IMR-90 (cell line): Measurements from ENCODE around the gene LYSMD3. TPM values are rescaled to one million over a fixed set of nuclear protein-coding genes. Genes with fewer than 3 reads are reported as not detected.

Experiments used
- ATAC-seq: fragments of 200-7000 bp; cut with Tn5 transposase; 2 replicates; pipeline ENCODE4 v1.9.1; 2020; ENCODE audit warnings: low read depth, mild to moderate bottlenecking, moderate library complexity
- BruUV-seq: library from RNA; stranded (reverse); fragments of 400-500 nt; replicated peaks from 2 replicates; lab custom pipeline; 2021; lab: Mats Ljungman, UMichigan
- CTCF ChIA-PET: fragments of 300-600 bp; formaldehyde crosslinking; extraction: SDS; loops from one replicate; lab custom pipeline; 2021; ENCODE audit warnings: antibody characterized with exemption; lab: Yijun Ruan, JAX
- POLR2A ChIA-PET: fragments of 300-600 bp; sonication (Branson Sonifier 250); formaldehyde crosslinking; loops from one replicate; lab custom pipeline; 2022; ENCODE audit warnings: antibody characterized with exemption; ENCODE audit not compliant: unreplicated experiment; lab: Charles Lee
- DNase-seq: peaks from one replicate; pipeline ENCODE4 v3.0.0; 2013
- H2AFZ ChIP-seq: replicated peaks from 2 replicates; pipeline ENCODE3; 2013; ENCODE audit warnings: low read length, mild to moderate bottlenecking; ENCODE audit not compliant: poor library complexity
- H2AK5ac ChIP-seq: 2 replicates; pipeline ENCODE4 v1.6.1; 2013; ENCODE audit warnings: low read depth, low read length, inconsistent platforms
- H2AK9ac ChIP-seq: replicated peaks from 2 replicates; pipeline ENCODE3; 2013; ENCODE audit warnings: mild to moderate bottlenecking, low read depth, low read length, moderate library complexity; ENCODE audit not compliant: poor library complexity
- H2BK120ac ChIP-seq: 2 replicates; pipeline ENCODE4 v1.6.1; 2013; ENCODE audit warnings: low read depth, low read length, inconsistent platforms
- H2BK15ac ChIP-seq: 3 replicates; pipeline ENCODE4 v1.6.1; 2013; ENCODE audit warnings: low read depth, low read length, inconsistent platforms
- H2BK20ac ChIP-seq: 2 replicates; pipeline ENCODE4 v1.6.1; 2013; ENCODE audit warnings: low read depth, mild to moderate bottlenecking, inconsistent platforms, low read length, moderate library complexity
- H2BK5ac ChIP-seq: 2 replicates; pipeline ENCODE4 v1.6.1; 2013; ENCODE audit warnings: mild to moderate bottlenecking, low read depth, low read length, inconsistent platforms; ENCODE audit not compliant: poor library complexity, severe bottlenecking
- H3K14ac ChIP-seq: replicated peaks from 2 replicates; pipeline ENCODE4 v1.6.1; 2013; ENCODE audit warnings: low read depth, low read length, inconsistent platforms
- H3K18ac ChIP-seq: 2 replicates; pipeline ENCODE4 v1.6.1; 2013; ENCODE audit warnings: low read depth, low read length, control low read depth
- H3K23ac ChIP-seq: 2 replicates; pipeline ENCODE4 v1.6.1; 2013; ENCODE audit warnings: low read depth, low read length, inconsistent platforms
- H3K27ac ChIP-seq: 2 replicates; pipeline ENCODE4 v1.5.1; 2013; ENCODE audit warnings: mild to moderate bottlenecking, control low read depth, low read length; ENCODE audit not compliant: insufficient read depth
- H3K27me3 ChIP-seq: 2 replicates; pipeline ENCODE4 v1.6.1; 2013; ENCODE audit warnings: low read length; ENCODE audit not compliant: control insufficient read depth, insufficient read depth
- H3K36me3 ChIP-seq: 2 replicates; pipeline ENCODE4 v1.6.1; 2013; ENCODE audit warnings: low read length, mixed read lengths; ENCODE audit not compliant: control insufficient read depth, insufficient read depth
- H3K4ac ChIP-seq: 2 replicates; pipeline ENCODE4 v1.6.1; 2013; ENCODE audit warnings: low read depth, low read length, inconsistent platforms
- H3K4me1 ChIP-seq: 2 replicates; pipeline ENCODE4 v1.6.1; 2013; ENCODE audit warnings: low read length, mixed read lengths; ENCODE audit not compliant: control insufficient read depth, insufficient read depth
- H3K4me2 ChIP-seq: 2 replicates; pipeline ENCODE4 v1.6.1; 2013; ENCODE audit warnings: low read depth, mild to moderate bottlenecking, control low read depth, low read length, moderate library complexity
- H3K4me3 ChIP-seq: 2 replicates; pipeline ENCODE4 v1.5.1; 2013; ENCODE audit warnings: low read depth, mild to moderate bottlenecking, control low read depth, low read length, moderate library complexity; ENCODE audit not compliant: insufficient read depth
- H3K56ac ChIP-seq: 2 replicates; pipeline ENCODE4 v1.6.1; 2013; ENCODE audit warnings: low read length, inconsistent platforms; ENCODE audit not compliant: insufficient read depth; ENCODE audit errors: extremely low read depth
- H3K79me1 ChIP-seq, 2 experiments: 2 replicates each; pipeline ENCODE4 v1.6.1; 2013; ENCODE audit warnings: low read length in 2 of 2, inconsistent platforms in 1 of 2, low read depth in 1 of 2
- H3K9ac ChIP-seq: 2 replicates; pipeline ENCODE4 v1.6.1; 2013; ENCODE audit warnings: low read depth, low read length, control low read depth
- H3K9me1 ChIP-seq: 2 replicates; pipeline ENCODE4 v1.6.1; 2013; ENCODE audit warnings: low read length, inconsistent platforms; ENCODE audit not compliant: insufficient read depth
- H3K9me3 ChIP-seq: 2 replicates; pipeline ENCODE4 v1.6.1; 2013; ENCODE audit warnings: low read length; ENCODE audit not compliant: control insufficient read depth, insufficient read depth
- H4K20me1 ChIP-seq: 2 replicates; pipeline ENCODE4 v1.6.1; 2013; ENCODE audit warnings: low read length, inconsistent platforms; ENCODE audit not compliant: insufficient read depth
- H4K5ac ChIP-seq: 2 replicates; pipeline ENCODE4 v1.6.1; 2013; ENCODE audit warnings: mild to moderate bottlenecking, low read depth, low read length, control low read depth
- H4K8ac ChIP-seq, 2 experiments: 2 replicates each; pipeline ENCODE4 v1.6.1; 2013; ENCODE audit warnings: low read depth in 2 of 2, low read length in 2 of 2, control low read depth in 1 of 2, inconsistent platforms in 1 of 2
- H4K91ac ChIP-seq: 2 replicates; pipeline ENCODE4 v1.6.1; 2013; ENCODE audit warnings: low read depth, low read length, inconsistent platforms; ENCODE audit not compliant: insufficient read depth
- CHD1 ChIP-seq: IDR thresholded peaks from 2 replicates; pipeline ENCODE4 v1.6.1; 2012; ENCODE audit warnings: low read depth, low read length, improper control_type of control experiment
- FOS ChIP-seq: fragments of 150-350 bp; IDR thresholded peaks from 2 replicates; pipeline ENCODE4 v1.6.1; 2016; ENCODE audit warnings: low read depth, low read length
- MAFK ChIP-seq: IDR thresholded peaks from 2 replicates; pipeline ENCODE4 v1.6.1; 2012; ENCODE audit warnings: low read depth, low read length, improper control_type of control experiment
- MAZ ChIP-seq: IDR thresholded peaks from 2 replicates; pipeline ENCODE4 v1.6.1; 2012; ENCODE audit warnings: low read depth, mild to moderate bottlenecking, low read length, improper control_type of control experiment, moderate library complexity, borderline replicate concordance
- MXI1 ChIP-seq: IDR thresholded peaks from 2 replicates; pipeline ENCODE4 v1.6.1; 2012; ENCODE audit warnings: low read depth, mild to moderate bottlenecking, low read length, moderate library complexity, borderline replicate concordance
- NFE2L2 ChIP-seq: fragments of 150-350 bp; IDR thresholded peaks from 2 replicates; pipeline ENCODE4 v1.6.1; 2016; ENCODE audit warnings: low read depth, mild to moderate bottlenecking, low read length
- RAD21 ChIP-seq: IDR thresholded peaks from 2 replicates; pipeline ENCODE4 v1.6.1; 2012; ENCODE audit warnings: low read length, improper control_type of control experiment
- RCOR1 ChIP-seq: IDR thresholded peaks from 2 replicates; pipeline ENCODE4 v1.6.1; 2012; ENCODE audit warnings: mild to moderate bottlenecking, low read length, improper control_type of control experiment; ENCODE audit not compliant: insufficient replicate concordance
- SMC3 ChIP-seq: fragments of 150-350 bp; IDR thresholded peaks from 2 replicates; pipeline ENCODE4 v1.6.1; 2016; ENCODE audit warnings: low read depth, mild to moderate bottlenecking, antibody characterized with exemption, low read length, moderate library complexity
- dilution Hi-C: fragments of 300-500 bp; cut with HindIII; formaldehyde crosslinking; loops from one replicate; pipeline ENCODE4 v1.14.3; 2018; ENCODE audit warnings: low sequenced_read_pairs; ENCODE audit not compliant: unreplicated experiment
- in situ Hi-C: fragments of 300-500 bp; cut with MboI; formaldehyde crosslinking; loops from 3 replicates; pipeline ENCODE4 v1.14.3; 2019; ENCODE audit warnings: low sequenced_read_pairs, inconsistent platforms, mixed read lengths
- intact Hi-C: fragments of 100-400 bp; cut with micrococcal nuclease; formaldehyde crosslinking; loops from 2 replicates; pipeline ENCODE4 v1.10.0; 2022
- polyA plus RNA-seq, 3 experiments: library from polyadenylated mRNA; depleted of rRNA; stranded (reverse); fragments of >200 nt; gene quantifications; 2 replicates each; pipeline ENCODE4 v1.2.3, GENCODE V29; 2012; ENCODE audit warnings: low replicate concordance in 1 of 3
- total RNA-seq: library from RNA; depleted of rRNA; stranded (reverse); fragments of >200 nt; gene quantifications from 2 replicates; pipeline ENCODE4 v1.2.3, GENCODE V29; 2012
- TF ChIP-seq, protein P1 (sequence below): fragments of 150-350 bp; IDR thresholded peaks from 2 replicates; pipeline ENCODE4 v1.6.1; 2017; ENCODE audit warnings: mild to moderate bottlenecking, antibody characterized with exemption, low read length, low read depth
- TF ChIP-seq, protein P2 (sequence below): conservative IDR thresholded peaks from 2 replicates; pipeline ENCODE4 v1.5.1; 2012; ENCODE audit warnings: mild to moderate bottlenecking, low read depth, low read length, improper control_type of control experiment

LYSMD3 gene
- total and polyA plus RNA-seq, 2 of the 4 experiments (the other 2 are of a cell fraction) = 10.2 to 21.1 TPM

DNA sequence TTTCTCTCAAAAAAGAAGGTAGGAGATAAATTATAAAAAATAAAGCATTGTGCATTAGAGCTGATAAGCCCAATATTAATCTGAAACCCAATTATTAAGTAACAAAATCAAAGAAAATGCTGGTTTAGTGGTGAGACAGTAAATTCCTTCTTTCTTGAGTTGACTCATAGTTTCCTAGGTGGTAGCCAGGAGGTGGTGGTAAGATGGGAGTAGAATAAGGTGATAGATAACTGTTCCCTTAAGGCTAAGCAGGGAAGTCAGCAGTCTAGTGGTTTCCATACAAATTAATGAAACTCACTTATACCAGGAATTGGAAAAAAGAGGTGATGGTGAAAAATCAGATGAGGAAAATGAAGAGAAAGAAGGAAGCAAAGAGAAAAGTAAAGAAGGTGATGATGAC, 23.2 kb downstream of the LYSMD3 start:
- Histone ChIP-seq H3K79me1 (no peaks in the 10 kb centered on the region; a peak in 1 of 4 replicates), H3K18ac (no peak overlapping the region), H3K9me3 (no peaks in the 10 kb centered on the region), H3K27ac (no peak overlapping the region), H3K4ac (no peak overlapping the region), H3K36me3 (no peaks in the 10 kb centered on the region), H3K56ac (no peak overlapping the region), H2BK5ac (no peak overlapping the region), H2AK5ac (no peak overlapping the region), H2AK9ac (no peak overlapping the region), H2BK20ac (no peak overlapping the region), H3K27me3 (no peaks in the 10 kb centered on the region), H2AFZ (no peak overlapping the region), H3K4me2 (no peak overlapping the region), H3K14ac (no peak overlapping the region), H4K20me1 (no peaks in the 10 kb centered on the region), H3K9ac (no peak overlapping the region), H3K23ac (no peak overlapping the region), H3K4me1 (peaks cover 2% of the 10 kb centered on the region; the same call in 1 of the 2 replicates), H3K9me1 (no peaks in the 10 kb centered on the region), H3K4me3 (no peak overlapping the region), H2BK120ac (no peak overlapping the region), H2BK15ac (no peak overlapping the region), H4K8ac (no peak overlapping the region), H4K91ac (no peak overlapping the region), H4K5ac (no peak overlapping the region)
- dilution Hi-C loops = no loop called here
- TF ChIP-seq CHD1 = no peak
- no peak for TF ChIP-seq MXI1
- no peak for TF ChIP-seq MAFK
- TF ChIP-seq, protein P1, sequence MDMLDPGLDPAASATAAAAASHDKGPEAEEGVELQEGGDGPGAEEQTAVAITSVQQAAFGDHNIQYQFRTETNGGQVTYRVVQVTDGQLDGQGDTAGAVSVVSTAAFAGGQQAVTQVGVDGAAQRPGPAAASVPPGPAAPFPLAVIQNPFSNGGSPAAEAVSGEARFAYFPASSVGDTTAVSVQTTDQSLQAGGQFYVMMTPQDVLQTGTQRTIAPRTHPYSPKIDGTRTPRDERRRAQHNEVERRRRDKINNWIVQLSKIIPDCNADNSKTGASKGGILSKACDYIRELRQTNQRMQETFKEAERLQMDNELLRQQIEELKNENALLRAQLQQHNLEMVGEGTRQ = no peak
- no peak for TF ChIP-seq RCOR1
- TF ChIP-seq, protein P2, sequence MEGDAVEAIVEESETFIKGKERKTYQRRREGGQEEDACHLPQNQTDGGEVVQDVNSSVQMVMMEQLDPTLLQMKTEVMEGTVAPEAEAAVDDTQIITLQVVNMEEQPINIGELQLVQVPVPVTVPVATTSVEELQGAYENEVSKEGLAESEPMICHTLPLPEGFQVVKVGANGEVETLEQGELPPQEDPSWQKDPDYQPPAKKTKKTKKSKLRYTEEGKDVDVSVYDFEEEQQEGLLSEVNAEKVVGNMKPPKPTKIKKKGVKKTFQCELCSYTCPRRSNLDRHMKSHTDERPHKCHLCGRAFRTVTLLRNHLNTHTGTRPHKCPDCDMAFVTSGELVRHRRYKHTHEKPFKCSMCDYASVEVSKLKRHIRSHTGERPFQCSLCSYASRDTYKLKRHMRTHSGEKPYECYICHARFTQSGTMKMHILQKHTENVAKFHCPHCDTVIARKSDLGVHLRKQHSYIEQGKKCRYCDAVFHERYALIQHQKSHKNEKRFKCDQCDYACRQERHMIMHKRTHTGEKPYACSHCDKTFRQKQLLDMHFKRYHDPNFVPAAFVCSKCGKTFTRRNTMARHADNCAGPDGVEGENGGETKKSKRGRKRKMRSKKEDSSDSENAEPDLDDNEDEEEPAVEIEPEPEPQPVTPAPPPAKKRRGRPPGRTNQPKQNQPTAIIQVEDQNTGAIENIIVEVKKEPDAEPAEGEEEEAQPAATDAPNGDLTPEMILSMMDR = no peak
- no peak for TF ChIP-seq FOS
- no peak for TF ChIP-seq NFE2L2
- no peak for TF ChIP-seq RAD21
- TF ChIP-seq MAZ = no peak
- TF ChIP-seq SMC3 = no peak
- no TSS peak for BruUV-seq
- in situ Hi-C loops = no loop called here
- intact Hi-C loops = no loop called here
- POLR2A ChIA-PET = no interaction called here
- ATAC-seq = no peak
- CTCF ChIA-PET = no interaction called here
- DNase-seq = no peak
